HG03571 (cell line): ENCODE data around the gene ZNF609.
"Not testable (repeated sequence)": the region's sequence is repeated elsewhere in the genome, so short reads cannot be mapped to it uniquely, and the experiment has no call there.

Experiments
- ATAC-seq: cut with Tn5 transposase; IDR thresholded peaks from one replicate; pipeline ENCODE4 v1.9.1; 2021; ENCODE audit not compliant: unreplicated experiment

ZNF609 gene

DNA sequence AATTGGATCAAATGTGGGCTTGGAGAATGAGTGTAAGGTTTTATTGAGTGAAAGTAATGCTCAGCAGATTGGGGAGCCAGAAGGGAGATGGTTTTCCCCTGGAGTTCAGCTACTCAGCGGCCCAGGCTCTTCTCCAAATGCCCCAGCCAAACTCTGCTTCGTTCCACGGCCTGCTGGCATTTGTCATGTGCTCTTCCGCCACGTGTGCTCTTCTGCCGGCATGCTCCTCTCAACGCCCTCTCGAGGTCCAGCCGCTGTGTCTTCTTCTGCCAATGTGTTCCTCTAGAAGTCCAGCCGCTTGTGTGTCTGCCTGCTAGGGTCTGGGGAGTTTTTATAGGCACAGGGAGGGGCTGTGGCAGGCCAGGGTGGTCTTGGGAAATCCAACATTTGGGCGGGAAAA, 158.2 kb downstream of the ZNF609 start:
- no peak for ATAC-seq

DNA sequence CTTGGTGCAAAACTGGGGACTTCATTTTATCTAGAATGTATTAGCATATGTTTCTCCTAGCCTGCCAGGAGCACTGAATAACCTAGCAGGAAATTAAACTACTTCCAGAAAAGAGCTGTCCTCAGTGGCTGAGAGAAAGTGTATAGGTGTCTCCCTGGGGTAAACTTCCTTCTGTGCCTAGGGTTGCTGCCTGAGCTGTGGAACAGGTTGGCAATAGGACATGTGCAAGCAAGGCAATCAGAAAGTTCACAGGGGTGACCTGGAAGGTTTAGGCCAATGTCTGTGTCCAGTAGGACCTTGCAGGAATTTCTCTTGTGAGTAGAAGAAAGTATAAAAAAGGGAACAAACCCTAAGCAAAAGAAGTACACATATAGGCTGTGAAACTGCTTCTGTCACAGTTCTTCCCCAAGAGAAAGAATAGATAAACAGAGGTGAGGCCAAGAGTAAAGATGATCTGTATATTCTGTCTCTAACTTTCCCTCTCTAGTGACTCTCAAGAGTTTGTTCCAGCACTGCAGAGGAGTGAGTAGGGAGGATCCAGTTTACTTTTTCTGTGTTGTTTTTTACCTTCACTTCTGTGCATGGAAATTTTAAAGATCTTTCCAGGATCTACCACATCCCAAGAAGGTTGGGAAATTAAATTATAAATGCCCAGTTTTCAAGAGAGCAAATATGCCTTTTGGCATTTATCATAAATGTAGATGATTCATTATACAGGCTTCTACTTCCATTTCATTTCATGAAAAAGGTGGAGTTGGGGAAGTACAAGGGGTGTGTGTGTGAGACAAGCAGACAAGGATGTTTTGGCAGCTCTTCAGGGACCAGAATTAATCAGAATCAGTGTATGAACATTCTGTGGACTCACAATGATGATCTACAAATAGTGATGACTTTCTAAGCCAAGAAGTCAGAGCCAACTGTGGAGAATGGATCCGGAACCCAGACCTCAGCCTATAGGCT, 159.8 kb downstream of the ZNF609 start:
- ATAC-seq = no peak

DNA sequence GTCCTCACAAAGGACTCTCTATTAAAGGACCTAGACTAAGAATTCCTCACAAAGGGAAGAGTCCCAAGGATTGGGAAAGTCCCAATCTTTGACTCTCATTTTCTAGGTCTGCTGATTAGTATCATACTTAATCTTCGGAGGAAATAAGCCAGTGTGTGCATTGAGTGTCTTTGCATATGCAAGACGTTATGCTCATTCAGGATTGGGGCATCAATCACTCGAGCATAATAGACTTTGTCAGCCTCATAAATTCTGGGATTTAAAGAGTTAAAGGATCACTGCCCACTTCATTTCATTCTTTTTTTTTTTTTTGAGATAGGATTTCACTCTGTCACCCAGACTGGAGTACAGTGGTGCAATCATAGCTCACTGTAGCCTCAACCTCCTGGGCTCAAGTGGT, 160.7 kb downstream of the ZNF609 start:
- ATAC-seq = no peak

DNA sequence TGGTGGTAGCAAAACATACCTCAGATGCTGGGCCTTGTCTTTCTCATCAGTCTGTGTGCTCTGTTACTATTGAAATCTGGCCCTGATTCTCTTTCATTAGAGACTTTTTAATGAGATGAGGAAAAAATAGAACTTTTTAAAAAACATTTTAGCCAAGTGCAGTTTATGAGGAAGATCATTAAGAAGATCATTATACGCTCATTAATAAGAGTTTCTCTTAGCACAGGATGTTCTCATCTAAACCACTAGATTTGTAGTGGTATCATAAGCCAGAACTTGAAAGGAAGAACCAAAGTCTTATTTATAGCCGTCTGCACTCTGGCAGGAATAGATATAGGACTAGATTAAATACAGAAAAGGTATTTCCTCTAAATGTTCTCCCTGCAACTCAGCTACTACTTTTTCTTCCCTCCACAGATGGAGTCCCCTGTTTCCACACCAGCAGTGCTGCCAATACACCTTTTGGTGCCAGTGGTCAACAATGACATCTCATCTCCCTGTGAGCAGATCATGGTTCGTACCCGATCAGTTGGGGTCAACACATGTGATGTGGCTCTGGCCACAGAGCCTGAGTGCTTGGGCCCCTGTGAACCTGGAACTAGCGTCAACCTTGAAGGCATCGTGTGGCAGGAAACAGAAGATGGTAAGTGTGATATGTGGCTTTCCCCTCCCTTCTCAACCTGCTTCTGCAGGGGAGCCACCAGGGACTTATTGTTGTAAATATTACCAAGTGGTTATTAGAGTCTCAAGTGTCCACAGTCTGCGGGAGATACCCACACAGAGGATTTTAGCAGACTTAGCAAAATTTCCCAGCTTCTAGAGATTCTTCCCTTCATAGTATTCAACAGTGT, 162.3 kb downstream of the ZNF609 start:
- ATAC-seq = peak; percentile 71

DNA sequence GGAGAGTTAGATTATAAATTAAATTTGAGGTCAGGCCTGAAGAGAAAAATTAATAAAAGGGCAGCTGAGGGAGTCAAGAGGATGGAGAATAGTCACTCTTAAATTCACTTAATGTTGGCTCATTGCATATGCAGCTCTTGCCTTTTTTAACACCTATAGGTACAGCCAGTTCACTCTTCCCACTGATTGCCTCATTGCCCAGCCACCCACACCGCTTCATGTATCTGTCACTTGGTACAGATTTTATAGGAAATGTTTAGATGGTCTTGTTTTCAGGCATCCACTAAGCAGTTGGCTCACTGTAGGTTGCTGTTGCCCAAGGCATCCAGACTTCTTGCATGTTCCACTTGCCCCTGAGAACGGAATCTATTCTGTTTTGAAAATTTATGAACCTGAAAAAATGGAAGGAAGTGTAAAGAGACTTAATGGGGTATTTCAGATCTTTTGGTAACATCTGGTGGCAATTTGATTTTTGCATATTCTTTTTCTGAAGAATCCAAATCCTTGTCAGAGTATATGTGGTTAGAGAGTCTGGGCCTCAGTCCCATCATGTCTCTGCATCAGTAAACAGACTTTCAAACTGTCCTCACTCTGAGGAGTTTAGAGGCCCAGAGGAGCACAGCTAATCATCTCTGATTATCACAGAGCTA, 163.1 kb downstream of the ZNF609 start:
- ATAC-seq = no peak

DNA sequence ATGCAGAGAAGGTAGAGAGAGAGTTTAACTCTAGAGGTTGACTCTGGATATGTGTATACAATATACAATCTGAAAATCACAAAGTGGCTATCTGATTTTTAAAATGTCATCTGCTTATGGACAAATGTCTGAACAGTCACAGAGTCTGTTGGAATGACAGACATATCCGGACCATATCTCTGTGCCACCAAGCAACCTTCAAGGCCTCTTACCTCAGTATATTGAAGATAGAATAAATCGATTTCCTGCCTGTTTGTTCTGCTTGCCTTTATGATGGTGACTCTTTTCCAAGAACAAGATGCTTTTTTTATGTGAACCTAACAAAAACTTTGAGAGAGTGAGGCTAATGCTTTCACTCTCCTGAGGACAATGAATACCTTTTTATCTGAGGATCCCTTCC, 163.9 kb downstream of the ZNF609 start:
- no peak for ATAC-seq

DNA sequence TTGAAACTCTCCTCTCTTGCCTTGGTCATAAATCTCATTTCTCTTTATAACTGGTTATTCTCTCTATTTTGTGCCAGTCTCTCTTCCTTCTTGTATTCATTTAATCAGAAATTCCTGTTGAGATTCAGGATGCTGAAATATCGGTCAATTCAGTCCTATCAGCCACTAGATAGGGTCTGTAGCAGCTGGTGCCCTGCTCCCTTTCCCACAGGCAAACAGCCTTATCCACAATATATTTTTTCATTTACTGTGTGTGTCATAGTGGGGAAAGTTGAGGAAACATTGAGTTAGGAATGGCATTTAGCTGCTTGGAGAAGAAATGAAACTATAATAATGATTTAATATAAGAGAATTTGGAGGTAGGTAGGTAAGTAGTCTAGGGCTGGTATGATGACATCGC, 168.7 kb downstream of the ZNF609 start:
- no peak for ATAC-seq

DNA sequence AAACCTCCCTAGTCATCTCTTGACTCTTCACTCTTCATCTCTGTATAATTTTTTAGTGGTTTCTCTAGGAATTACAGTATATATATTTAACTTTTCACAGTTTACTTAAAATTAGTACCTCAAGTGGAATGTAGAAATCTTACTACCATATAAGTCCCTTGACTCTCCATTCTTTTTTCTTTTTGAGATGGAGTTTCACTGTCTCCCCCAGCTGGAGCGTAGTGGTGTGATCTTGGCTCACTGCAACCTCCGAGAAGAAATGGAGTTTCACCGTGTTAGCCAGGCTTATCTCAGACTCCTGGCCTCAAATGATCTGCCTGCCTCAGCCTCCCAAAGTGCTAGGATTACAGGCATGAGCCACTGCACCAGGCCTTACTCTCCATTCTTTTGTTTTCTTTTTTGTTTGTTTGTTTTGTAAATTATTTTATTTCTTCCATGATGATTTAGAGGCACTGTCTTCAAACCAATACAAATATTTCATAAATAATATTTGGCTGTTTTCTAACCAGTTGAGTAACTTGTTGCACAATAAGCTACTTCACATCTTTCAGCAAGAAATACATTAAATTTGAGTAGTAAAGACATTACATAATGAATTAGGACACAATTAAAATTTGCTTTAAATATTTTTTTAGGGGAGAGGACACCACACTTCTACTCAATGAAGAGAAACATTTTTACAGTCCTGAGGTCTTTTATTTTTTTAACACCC, 170.2 kb downstream of the ZNF609 start:
- ATAC-seq = no peak

DNA sequence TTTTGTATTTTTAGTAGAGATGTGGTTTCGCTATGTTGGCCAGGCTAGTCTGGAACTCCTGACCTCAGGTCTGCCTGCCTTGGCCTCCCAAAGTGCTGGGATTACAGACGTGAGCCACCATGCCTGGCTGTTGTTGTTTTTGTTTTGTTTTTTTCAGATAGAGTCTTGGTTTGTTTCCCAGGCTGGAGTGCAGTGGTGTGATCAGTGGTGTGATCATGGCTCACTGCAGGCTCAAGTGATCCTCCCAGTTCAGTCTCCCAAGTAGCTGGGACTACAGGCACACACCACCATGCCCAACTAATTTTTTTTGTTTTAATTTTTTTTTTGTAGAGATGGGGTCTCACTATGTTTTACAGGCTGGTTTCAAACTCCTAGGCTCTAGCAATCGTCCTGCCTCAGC, 172.3 kb downstream of the ZNF609 start:
- not testable (repeated sequence) for ATAC-seq

DNA sequence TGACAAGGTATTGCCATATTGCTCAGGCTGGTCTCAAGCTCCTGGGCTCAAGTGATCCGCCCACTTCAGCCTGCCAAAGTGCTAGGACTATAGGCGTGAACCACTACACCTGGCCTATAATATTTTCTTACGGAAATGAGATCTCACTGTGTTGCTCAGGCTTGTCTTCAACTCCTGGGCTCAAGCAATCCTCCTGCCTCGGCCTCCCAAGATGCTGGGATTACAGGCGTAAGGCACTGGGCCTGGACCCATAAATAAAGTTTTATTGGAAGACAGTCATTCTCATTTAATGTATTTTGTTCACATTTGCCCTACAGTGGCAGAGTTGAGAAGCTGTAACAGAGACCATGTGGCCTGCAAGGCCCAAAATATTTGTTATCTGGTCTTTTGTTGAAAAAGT, 173.0 kb downstream of the ZNF609 start:
- no peak for ATAC-seq

DNA sequence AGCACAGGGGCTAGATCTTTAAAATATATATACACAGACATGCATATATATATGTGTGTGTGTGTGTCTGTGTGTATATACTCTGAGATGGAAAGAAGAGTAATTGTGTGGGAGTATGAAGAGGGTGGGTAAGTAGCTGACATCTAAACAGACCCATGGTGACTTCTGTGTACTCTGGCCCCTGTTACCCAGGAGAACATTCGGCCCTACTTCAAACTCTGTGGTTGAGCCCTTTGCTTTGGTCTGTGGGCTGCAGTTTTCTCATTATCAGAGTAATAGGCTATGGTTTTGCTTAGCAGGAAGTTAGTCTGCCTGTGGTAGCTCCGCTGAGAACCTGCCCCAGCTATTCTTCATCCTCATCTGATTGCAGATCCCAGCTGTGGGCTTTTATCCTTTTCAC, 173.6 kb downstream of the ZNF609 start:
- peak; percentile 76 for ATAC-seq

DNA sequence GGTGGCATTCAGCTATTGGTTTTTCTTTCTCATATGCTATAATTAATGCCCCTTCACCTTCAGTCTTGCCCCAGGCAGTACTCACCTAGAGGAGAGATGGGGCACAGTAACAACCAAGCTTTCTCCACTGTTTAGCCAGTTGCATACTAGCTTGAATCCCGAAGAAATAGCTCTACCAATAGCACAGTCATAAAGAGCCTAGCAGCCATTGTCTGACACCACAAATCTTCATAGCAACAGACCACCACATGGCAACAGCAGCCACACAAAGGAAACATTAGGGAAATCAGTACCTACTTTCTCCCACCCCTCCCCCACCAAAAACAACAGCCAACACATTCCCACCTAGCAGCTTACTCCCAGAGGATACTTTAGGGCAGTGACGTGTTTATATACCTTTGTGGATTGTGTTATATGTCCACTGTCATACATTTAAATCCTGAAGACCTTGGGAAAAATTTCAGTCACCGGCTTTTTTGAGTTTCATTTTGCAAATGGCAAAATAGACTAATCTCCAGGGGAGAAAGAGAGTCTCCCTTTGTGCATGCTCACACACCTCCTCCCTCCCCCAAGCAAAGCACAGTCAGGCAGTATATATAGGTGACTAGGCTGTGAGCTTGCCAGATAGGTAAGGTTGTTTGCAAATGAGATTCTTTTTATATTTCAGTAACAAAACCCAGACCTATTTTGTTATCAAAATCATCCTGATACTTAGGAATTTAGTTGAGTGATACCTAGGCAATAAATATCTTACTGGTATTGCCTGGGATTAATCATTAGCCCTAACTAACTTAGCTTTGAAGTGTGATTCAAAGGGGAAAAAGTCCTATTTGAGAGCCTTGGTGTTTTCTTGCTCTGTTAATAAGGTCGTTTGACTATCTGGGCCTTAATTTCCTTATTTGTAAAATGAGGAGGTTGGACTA, 174.5 kb downstream of the ZNF609 start:
- peak; percentile 40 for ATAC-seq

DNA sequence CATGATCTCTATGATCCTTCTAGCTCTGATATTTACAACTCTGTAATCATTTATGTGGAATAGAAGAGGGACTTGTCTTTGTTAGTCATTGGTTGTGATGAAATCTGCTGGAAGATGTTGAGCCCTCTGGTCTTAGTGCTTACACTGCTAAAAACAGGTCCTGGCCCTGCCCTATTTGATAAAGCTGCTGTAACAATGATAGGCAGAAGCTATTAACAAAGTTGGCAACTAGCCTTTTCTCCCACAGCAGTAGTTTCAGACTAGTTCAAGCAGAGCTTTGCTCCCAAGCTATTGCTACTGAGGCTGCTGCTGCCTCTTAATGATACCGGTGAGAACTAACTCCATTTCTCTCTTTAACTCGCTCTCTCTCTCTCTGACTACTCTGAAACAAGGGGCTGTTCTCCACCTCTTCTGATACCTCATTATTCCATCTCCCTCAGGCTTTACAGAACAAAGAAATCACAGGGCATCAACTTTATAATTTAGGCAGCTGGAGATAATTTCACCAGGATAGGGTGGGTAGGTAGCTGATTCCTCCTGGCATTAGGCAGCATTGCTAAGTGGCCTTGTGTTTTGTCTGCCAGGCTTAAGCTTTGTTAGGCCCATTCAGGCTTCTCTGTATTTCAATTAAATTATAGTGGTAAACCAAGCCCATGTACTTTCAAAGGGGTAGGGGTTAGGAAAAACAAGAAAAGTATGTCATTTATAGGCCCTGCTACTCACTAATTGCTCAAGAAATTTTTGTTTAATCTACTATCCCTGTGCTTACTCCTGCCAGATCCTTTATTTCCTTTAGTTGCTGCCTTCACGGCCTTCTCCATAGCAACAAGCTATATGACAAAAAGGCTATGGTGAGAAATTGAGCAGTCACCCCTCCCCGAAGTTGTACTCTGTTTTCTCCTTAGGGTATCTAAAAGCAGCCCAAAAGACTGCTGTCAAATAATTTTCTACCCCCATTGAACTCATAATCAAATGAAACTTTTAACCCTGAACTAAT, 175.4 kb downstream of the ZNF609 start:
- peak; percentile 2 for ATAC-seq

DNA sequence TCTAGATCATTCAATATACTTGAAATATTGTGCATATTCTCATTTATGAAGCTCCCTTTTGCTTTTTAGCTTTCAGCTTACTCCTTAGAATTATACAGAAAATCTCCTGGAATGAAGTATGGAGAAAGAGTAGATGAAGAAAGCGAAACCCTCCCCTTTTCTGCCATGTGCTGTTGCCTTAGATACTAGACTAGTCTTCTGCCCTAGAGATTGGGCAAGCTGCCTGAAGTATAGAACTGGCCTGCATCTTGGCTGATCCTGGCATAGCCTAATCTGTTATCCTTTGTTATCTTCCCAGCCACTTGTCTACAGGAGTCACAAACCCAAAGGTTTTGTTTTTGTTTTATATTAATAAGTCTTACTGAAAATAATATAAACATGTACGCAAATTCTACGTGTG, 176.2 kb downstream of the ZNF609 start:
- ATAC-seq = no peak

DNA sequence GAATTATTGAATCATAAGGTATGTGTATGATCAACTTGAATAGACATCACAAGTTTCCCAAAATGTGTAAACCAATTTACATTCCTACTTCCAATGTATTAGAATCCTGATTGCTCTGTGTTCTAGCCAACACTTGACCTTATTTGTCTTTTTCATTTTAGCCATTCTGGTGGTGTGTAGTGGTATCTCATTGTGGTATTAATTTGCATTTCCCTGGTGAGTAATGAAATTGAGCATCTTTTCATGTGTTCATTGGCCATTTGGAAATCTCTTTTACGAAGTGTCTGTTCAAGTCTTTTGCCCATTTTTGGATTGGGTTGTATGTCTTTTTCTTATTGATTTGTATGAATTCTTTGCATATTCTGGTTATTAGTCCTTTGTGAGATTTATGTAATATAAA, 177.0 kb downstream of the ZNF609 start:
- no peak for ATAC-seq

DNA sequence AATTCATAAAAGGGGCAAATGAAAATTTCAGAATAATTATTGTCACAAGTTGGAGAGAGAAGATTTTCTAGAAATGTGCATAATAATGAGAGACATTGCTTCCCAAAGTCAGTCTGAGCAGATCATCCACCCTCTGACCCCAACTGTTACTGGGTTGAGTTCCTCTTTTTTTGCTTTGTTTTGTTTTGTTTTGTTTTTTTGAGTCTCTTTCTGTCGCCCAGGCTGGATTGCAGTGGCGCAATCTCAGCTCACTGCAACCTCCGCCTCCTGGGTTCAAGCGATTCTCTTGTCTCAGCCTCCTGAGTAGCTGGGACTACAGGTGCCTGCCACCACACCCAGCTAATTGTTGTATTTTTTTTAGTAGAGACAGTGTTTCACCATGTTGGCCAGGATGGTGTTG, 179.4 kb downstream of the ZNF609 start:
- ATAC-seq = not testable (repeated sequence)

DNA sequence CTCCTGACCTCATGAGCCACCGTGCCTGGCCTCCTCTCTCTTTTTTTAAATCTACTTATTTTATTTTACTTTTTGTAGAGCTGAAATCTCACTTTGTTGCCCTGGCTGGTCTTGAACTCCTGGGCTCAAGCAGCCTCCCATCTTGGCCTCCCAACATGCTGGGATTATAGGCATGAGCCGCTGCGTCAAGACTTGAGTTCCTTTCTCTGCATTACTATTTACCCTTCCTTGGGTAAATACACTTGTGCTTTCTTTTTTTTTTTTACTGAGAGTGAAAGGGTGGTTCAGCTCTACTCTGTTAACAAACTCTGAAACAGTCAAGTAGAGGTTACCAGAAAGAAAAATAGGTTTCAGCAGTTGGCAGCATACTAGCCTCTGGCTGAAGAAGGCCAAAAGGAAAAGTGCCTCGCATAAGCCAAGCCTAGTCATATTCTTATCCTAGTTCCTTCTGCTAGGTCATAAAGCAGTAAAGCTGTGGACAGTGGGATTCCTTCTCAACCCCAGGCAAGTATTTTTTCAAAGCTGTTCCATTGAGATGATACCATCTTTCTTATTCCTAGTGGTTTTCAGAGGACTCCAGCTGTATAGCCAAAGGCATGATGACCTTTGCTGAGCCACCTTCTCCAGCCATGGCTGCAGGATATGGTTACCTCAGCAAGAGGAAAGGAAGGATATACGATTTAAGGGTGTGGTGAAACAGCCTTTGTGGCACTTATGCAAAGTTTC, 179.9 kb downstream of the ZNF609 start:
- no peak for ATAC-seq

DNA sequence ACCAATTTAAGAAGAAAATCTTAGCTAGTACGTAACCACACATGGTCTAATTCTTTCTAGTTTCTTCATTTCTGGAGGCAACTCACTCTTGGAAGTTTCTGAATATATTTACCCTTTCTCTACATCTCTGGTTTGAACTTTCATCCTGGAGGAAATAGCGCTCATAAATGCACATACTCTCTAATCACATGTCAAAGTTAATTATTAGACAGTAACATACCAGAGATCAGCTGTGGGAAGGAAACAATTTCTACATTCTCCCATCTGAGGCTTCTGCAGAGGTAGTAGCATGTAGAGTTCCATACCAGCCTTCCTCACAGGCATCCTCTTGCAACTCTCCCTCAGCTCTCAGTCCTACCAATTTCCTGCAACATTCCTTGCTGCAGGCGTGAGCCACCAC, 182.5 kb downstream of the ZNF609 start:
- ATAC-seq = no peak
